ENCODE measurements around the gene LLGL2.

Gene LLGL2

DNA sequence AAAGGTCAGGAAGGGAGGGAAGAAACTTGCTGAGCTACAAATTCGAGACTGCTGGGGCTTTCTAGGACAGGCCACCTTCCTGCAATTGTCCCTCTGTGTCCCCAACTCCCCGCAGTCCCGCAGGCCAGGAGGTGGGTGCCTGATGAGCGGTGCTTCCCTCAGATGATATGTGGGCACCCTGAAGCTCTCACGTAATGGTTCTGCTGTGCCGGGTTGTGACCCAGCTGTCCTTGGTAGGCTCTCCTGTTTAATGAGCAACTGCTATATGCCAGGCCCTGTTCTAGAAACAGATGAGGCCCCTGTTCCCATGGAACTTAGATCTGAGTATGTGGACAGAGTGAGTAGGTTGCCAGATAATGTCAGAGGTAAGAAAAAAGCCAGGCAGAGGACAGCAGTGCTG, 40.1 kb downstream of the LLGL2 start:
- H3K9me3 ChIP-seq (ENCODE audit: control insufficient read depth in 2 of 2, low read length in 2 of 2) = no peaks in the 10 kb centered on the region
- H3K4me3 ChIP-seq (ENCODE audit: low read length in 2 of 2) = no peak overlapping the region
- H3K4me1 ChIP-seq (ENCODE audit: control insufficient read depth, insufficient read depth, low read length) = no peaks in the 10 kb centered on the region
- H3K9ac ChIP-seq (ENCODE audit: low read length in 2 of 2) = no peak overlapping the region
- no peaks in the 10 kb centered on the region for H3K27me3 ChIP-seq (ENCODE audit: control insufficient read depth in 1 of 2, insufficient read depth in 2 of 2, low read length in 2 of 2)
- no peaks in the 10 kb centered on the region for H3K36me3 ChIP-seq (ENCODE audit: control insufficient read depth in 2 of 2, insufficient read depth in 2 of 2, low read length in 2 of 2)
- no peak overlapping the region for H3K27ac ChIP-seq (ENCODE audit: low read length)

DNA sequence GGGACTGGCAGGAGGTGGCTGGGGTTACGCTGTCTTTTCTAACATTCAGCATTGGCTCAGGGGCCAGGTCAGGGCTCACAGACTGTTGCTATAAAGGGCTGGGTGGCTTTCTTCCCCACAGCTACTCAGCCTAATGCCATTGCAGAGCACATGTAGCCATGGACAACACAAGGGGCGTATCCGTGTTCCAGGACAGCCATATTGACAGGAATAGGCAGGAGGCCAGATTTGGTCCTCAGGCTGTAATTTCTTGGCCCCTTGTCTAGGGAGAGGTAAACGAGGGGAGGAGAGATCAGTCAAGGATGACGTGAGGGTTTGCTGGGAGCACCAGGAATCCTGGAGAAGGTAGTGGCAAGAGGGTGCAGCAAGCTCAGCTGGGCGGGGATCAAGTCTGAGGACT, 40.9 kb downstream of the LLGL2 start:
- Histone ChIP-seq H3K36me3 (ENCODE audit: control insufficient read depth in 2 of 2, insufficient read depth in 2 of 2, low read length in 2 of 2) (no peaks in the 10 kb centered on the region), H3K9me3 (ENCODE audit: control insufficient read depth in 2 of 2, low read length in 2 of 2) (no peaks in the 10 kb centered on the region), H3K9ac (ENCODE audit: low read length in 2 of 2) (no peak overlapping the region), H3K27ac (ENCODE audit: low read length) (no peak overlapping the region), H3K27me3 (ENCODE audit: control insufficient read depth in 1 of 2, insufficient read depth in 2 of 2, low read length in 2 of 2) (no peaks in the 10 kb centered on the region), H3K4me1 (ENCODE audit: control insufficient read depth, insufficient read depth, low read length) (no peaks in the 10 kb centered on the region), H3K4me3 (ENCODE audit: low read length in 2 of 2) (no peak overlapping the region)

DNA sequence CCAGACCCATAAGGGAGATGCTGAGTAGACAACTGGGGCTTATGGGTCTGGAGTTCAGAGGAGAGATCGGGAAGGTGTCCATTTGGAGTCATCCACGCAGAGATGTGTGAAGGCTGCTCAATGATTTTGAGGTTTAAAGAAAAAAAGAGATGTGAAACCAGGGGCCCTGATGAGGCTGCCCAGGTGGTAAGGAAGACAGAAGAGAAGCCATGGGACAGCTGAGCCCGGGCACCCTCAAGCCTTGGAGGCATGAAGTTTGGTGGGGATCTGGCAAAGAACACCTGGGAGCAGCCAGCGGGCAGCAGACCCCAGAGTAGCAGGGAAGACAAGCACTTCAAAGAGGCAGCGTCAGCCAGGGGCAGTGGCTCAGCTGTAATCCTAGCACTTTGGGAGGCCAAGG, 41.3 kb downstream of the LLGL2 start:
- no peaks in the 10 kb centered on the region for H3K4me1 ChIP-seq (ENCODE audit: control insufficient read depth, insufficient read depth, low read length)
- no peak overlapping the region for H3K27ac ChIP-seq (ENCODE audit: low read length)
- no peaks in the 10 kb centered on the region for H3K27me3 ChIP-seq (ENCODE audit: control insufficient read depth in 1 of 2, insufficient read depth in 2 of 2, low read length in 2 of 2)
- H3K9me3 ChIP-seq (ENCODE audit: control insufficient read depth in 2 of 2, low read length in 2 of 2) = no peaks in the 10 kb centered on the region
- no peak overlapping the region for H3K4me3 ChIP-seq (ENCODE audit: low read length in 2 of 2)
- H3K9ac ChIP-seq (ENCODE audit: low read length in 2 of 2) = no peak overlapping the region
- no peaks in the 10 kb centered on the region for H3K36me3 ChIP-seq (ENCODE audit: control insufficient read depth in 2 of 2, insufficient read depth in 2 of 2, low read length in 2 of 2)

DNA sequence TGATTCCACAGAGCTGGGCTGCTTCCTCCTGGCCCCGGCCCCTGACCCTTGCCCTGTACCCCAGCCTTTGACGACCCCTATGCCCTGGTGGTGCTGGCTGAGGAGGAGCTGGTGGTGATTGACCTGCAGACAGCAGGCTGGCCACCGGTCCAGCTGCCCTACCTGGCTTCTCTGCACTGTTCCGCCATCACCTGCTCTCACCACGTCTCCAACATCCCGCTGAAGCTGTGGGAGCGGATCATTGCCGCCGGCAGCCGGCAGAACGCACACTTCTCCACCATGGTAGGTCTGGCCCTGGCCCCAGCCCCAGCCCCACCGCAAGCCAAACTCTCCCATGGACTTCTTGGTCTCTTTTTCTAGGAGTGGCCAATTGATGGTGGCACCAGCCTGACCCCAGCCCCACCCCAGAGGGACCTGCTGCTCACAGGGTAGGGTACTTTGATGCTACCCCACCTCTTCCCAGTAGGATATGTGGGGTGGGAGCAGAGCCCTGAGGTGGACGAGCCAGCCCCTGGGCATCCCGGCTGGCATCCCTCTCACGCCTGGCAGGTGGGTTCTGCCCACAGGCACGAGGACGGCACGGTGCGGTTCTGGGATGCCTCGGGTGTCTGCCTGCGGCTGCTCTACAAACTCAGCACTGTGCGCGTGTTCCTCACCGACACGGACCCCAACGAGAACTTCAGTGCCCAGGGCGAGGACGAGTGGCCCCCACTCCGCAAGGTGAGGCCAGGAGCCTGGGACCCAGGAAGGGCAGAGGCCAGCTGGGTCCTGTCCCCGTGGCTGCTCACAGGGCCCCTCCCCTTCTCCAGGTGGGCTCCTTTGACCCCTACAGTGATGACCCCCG, 43.1 kb downstream of the LLGL2 start:
- H3K27ac ChIP-seq (ENCODE audit: low read length) = no peak overlapping the region
- no peaks in the 10 kb centered on the region for H3K4me1 ChIP-seq (ENCODE audit: control insufficient read depth, insufficient read depth, low read length)
- H3K27me3 ChIP-seq (ENCODE audit: control insufficient read depth in 1 of 2, insufficient read depth in 2 of 2, low read length in 2 of 2) = no peaks in the 10 kb centered on the region
- H3K9ac ChIP-seq (ENCODE audit: low read length in 2 of 2) = no peak overlapping the region
- no peak overlapping the region for H3K4me3 ChIP-seq (ENCODE audit: low read length in 2 of 2)
- no peaks in the 10 kb centered on the region for H3K9me3 ChIP-seq (ENCODE audit: control insufficient read depth in 2 of 2, low read length in 2 of 2)
- no peaks in the 10 kb centered on the region for H3K36me3 ChIP-seq (ENCODE audit: control insufficient read depth in 2 of 2, insufficient read depth in 2 of 2, low read length in 2 of 2)

DNA sequence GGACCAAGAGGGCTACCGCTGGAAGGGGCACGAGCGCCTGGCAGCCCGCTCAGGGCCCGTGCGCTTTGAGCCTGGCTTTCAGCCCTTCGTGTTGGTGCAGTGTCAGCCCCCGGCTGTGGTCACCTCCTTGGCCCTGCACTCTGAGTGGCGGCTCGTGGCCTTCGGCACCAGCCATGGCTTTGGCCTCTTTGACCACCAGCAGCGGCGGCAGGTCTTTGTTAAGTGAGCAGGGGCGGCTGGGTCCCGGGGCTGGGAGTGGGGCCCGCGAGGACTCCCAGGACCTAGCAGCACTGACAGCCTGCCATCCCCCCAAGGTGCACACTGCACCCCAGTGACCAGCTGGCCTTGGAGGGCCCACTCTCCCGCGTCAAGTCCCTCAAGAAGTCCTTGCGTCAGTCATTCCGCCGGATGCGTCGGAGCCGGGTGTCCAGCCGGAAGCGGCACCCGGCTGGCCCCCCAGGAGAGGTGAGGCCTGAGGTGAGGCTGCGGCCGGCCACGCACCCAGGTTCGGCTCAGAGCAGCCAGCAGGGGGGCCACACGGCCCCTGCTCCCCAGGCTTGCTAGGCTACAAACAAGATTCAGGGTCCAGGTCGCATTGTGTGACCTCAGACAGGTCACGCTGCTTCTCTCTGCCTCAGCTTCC, 44.7 kb downstream of the LLGL2 start:
- H3K4me1 ChIP-seq (ENCODE audit: control insufficient read depth, insufficient read depth, low read length) = no peaks in the 10 kb centered on the region
- no peak overlapping the region for H3K4me3 ChIP-seq (ENCODE audit: low read length in 2 of 2)
- H3K9ac ChIP-seq (ENCODE audit: low read length in 2 of 2) = no peak overlapping the region
- no peaks in the 10 kb centered on the region for H3K36me3 ChIP-seq (ENCODE audit: control insufficient read depth in 2 of 2, insufficient read depth in 2 of 2, low read length in 2 of 2)
- H3K27ac ChIP-seq (ENCODE audit: low read length) = no peak overlapping the region
- no peaks in the 10 kb centered on the region for H3K9me3 ChIP-seq (ENCODE audit: control insufficient read depth in 2 of 2, low read length in 2 of 2)
- no peaks in the 10 kb centered on the region for H3K27me3 ChIP-seq (ENCODE audit: control insufficient read depth in 1 of 2, insufficient read depth in 2 of 2, low read length in 2 of 2)

DNA sequence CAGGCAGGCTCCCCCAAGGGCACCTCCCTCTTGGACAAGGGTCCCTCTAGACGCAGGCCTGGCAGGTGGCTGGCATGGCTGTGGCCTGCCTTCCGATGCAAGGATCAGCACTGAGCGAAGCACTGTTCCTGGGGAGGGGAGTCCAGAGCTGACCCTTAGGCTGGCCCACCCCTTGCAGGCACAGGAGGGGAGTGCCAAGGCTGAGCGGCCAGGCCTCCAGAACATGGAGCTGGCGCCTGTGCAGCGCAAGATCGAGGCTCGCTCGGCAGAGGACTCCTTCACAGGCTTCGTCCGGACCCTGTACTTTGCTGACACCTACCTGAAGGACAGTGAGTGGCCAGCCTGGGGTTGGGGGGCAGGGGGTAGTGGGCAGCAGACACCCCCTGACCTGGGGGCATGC, 45.3 kb downstream of the LLGL2 start:
- Histone ChIP-seq H3K4me3 (ENCODE audit: low read length in 2 of 2) (no peak overlapping the region), H3K9ac (ENCODE audit: low read length in 2 of 2) (no peak overlapping the region), H3K27ac (ENCODE audit: low read length) (no peak overlapping the region), H3K36me3 (ENCODE audit: control insufficient read depth in 2 of 2, insufficient read depth in 2 of 2, low read length in 2 of 2) (no peaks in the 10 kb centered on the region), H3K9me3 (ENCODE audit: control insufficient read depth in 2 of 2, low read length in 2 of 2) (no peaks in the 10 kb centered on the region), H3K4me1 (ENCODE audit: control insufficient read depth, insufficient read depth, low read length) (no peaks in the 10 kb centered on the region), H3K27me3 (ENCODE audit: control insufficient read depth in 1 of 2, insufficient read depth in 2 of 2, low read length in 2 of 2) (no peaks in the 10 kb centered on the region)

DNA sequence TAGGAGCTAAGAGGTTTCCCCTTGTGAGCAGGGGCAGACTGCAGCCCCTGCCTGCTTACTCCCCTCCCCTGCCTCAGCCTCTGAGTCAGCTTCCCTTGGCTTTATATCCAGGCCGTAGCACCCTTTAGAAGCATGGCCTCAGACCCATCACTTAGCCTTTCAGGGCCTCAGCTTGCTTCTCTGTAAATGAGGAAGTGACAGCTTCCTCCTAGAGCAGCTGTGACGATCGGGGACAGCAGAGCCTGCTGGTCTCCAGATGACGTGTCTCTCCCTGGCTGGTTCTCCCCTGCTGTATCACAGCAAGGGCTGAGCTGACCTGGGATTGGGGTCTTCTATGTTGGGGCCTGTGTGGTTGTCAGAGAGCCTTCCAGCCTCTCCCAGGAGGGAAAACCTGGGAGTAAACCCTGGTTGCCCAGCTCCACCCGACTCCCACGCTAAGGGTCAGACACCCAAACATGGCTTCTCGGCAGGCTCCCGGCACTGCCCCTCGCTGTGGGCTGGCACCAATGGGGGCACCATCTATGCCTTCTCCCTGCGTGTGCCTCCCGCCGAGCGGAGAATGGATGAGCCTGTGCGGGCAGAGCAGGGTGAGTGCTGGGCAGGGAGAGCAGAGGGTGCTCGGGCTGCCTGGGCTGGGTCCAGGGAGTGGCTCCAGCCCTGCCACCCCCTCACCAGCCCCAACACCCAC, 45.8 kb downstream of the LLGL2 start:
- Histone ChIP-seq H3K36me3 (ENCODE audit: control insufficient read depth in 2 of 2, insufficient read depth in 2 of 2, low read length in 2 of 2) (no peaks in the 10 kb centered on the region), H3K4me3 (ENCODE audit: low read length in 2 of 2) (no peak overlapping the region), H3K9ac (ENCODE audit: low read length in 2 of 2) (no peak overlapping the region), H3K9me3 (ENCODE audit: control insufficient read depth in 2 of 2, low read length in 2 of 2) (no peaks in the 10 kb centered on the region), H3K4me1 (ENCODE audit: control insufficient read depth, insufficient read depth, low read length) (no peaks in the 10 kb centered on the region), H3K27ac (ENCODE audit: low read length) (no peak overlapping the region), H3K27me3 (ENCODE audit: control insufficient read depth in 1 of 2, insufficient read depth in 2 of 2, low read length in 2 of 2) (no peaks in the 10 kb centered on the region)

DNA sequence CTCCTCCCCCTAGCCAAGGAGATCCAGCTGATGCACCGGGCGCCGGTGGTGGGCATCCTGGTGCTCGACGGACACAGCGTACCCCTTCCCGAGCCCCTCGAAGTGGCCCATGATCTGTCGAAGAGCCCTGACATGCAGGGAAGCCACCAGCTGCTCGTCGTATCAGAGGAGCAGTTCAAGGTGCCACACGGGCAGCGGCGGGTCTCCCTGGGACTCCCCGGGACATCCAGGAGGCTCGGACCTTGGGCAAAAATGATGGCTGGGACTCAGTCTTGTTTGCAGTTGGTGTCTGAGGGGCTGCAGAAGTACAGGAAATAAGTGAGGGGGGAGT, 46.4 kb downstream of the LLGL2 start:
- no peaks in the 10 kb centered on the region for H3K36me3 ChIP-seq (ENCODE audit: control insufficient read depth in 2 of 2, insufficient read depth in 2 of 2, low read length in 2 of 2)
- no peak overlapping the region for H3K4me3 ChIP-seq (ENCODE audit: low read length in 2 of 2)
- H3K9ac ChIP-seq (ENCODE audit: low read length in 2 of 2) = no peak overlapping the region
- H3K9me3 ChIP-seq (ENCODE audit: control insufficient read depth in 2 of 2, low read length in 2 of 2) = no peaks in the 10 kb centered on the region
- H3K27me3 ChIP-seq (ENCODE audit: control insufficient read depth in 1 of 2, insufficient read depth in 2 of 2, low read length in 2 of 2) = no peaks in the 10 kb centered on the region
- H3K4me1 ChIP-seq (ENCODE audit: control insufficient read depth, insufficient read depth, low read length) = no peaks in the 10 kb centered on the region
- no peak overlapping the region for H3K27ac ChIP-seq (ENCODE audit: low read length)

DNA sequence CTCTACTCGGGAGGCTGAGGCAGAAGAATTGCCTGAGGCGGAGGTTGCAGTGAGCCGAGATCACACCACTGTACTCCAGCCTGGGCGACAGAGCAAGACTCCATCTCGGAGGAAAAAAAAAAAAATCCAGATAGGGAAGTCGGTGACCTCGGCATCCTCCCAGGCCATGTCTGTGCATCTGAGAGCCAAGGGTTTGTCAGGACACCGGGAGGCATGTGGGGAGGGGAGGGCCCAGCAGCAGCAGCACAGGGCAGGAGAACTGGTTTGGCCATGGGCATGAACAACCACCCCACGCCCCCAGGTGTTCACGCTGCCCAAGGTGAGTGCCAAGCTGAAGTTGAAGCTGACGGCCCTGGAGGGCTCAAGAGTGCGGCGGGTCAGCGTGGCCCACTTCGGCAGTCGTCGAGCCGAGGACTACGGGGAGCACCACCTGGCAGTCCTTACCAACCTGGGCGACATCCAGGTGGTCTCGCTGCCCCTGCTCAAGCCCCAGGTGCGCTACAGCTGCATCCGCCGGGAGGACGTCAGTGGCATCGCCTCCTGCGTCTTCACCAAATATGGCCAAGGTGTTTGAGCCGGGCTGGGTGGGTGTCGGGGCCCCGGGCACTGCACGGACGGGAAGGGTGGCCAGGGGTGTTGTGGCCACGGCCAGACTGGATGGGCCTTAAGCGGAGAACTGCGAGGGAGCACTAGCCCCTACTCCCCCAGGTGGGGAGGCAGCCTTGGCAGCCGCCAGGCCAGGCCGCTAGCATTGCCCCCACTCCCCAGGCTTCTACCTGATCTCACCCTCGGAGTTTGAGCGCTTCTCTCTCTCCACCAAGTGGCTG, 47.4 kb downstream of the LLGL2 start:
- H3K9me3 ChIP-seq (ENCODE audit: control insufficient read depth in 2 of 2, low read length in 2 of 2) = no peaks in the 10 kb centered on the region

DNA sequence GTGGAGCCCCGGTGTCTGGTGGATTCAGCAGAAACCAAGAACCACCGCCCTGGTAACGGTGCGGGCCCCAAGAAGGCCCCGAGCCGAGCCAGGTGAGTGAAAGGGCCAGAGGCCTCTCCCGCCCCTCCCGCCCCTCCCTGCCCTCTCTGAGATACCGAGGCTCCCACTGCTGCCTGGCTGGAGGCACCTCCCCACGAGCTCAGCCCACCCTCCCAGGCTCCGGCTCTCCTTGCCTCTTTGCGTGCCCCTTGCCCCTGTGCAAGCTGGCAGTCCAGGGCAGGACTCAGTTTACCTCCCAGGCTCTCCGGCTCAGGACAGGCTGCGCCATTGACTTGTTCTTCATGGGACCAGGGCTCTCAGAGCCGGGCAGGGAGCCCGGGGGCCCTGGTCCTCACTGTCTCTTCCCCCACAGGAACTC, 48.1 kb downstream of the LLGL2 start:
- H3K27ac ChIP-seq (ENCODE audit: low read length) = no peak overlapping the region
- no peaks in the 10 kb centered on the region for H3K4me1 ChIP-seq (ENCODE audit: control insufficient read depth, insufficient read depth, low read length)
- H3K4me3 ChIP-seq (ENCODE audit: low read length in 2 of 2) = no peak overlapping the region
- no peaks in the 10 kb centered on the region for H3K27me3 ChIP-seq (ENCODE audit: control insufficient read depth in 1 of 2, insufficient read depth in 2 of 2, low read length in 2 of 2)
- H3K9ac ChIP-seq (ENCODE audit: low read length in 2 of 2) = no peak overlapping the region
- no peaks in the 10 kb centered on the region for H3K9me3 ChIP-seq (ENCODE audit: control insufficient read depth in 2 of 2, low read length in 2 of 2)
- H3K36me3 ChIP-seq (ENCODE audit: control insufficient read depth in 2 of 2, insufficient read depth in 2 of 2, low read length in 2 of 2) = no peaks in the 10 kb centered on the region

More for the DNA sequence above, 47.4 kb downstream of the LLGL2 start:
- Histone ChIP-seq H3K4me1 (ENCODE audit: control insufficient read depth, insufficient read depth, low read length) (no peaks in the 10 kb centered on the region), H3K36me3 (ENCODE audit: control insufficient read depth in 2 of 2, insufficient read depth in 2 of 2, low read length in 2 of 2) (no peaks in the 10 kb centered on the region), H3K4me3 (ENCODE audit: low read length in 2 of 2) (no peak overlapping the region), H3K27me3 (ENCODE audit: control insufficient read depth in 1 of 2, insufficient read depth in 2 of 2, low read length in 2 of 2) (no peaks in the 10 kb centered on the region), H3K27ac (ENCODE audit: low read length) (no peak overlapping the region), H3K9ac (ENCODE audit: low read length in 2 of 2) (no peak overlapping the region)

All from stomach smooth muscle (tissue), 2 donors.